HepG2 (cell line): Measurements from ENCODE around the gene RAI2. TPM values are rescaled to one million over a fixed set of nuclear protein-coding genes. Genes with fewer than 3 reads are reported as not detected.

Experiments
- ATAC-seq: fragments of 200-7000 bp; cut with Tn5 transposase; 3 replicates; pipeline ENCODE4 v1.9.1; 2020; ENCODE audit warnings: mild to moderate bottlenecking, moderate library complexity
- BruUV-seq: library from RNA; stranded (reverse); fragments of 400-500 nt; replicated peaks from 2 replicates; lab custom pipeline; 2021; lab: Mats Ljungman, UMichigan
- CTCF ChIA-PET: fragments of 300-600 bp; formaldehyde crosslinking; extraction: SDS; loops from one replicate; lab custom pipeline; 2021; ENCODE audit warnings: low total read pairs, inconsistent platforms, low intra/inter-chr PET ratio; lab: Yijun Ruan, JAX
- POLR2A ChIA-PET: fragments of 350-600 bp; sonication (Branson Sonifier 250); formaldehyde crosslinking; loops from one replicate; lab custom pipeline; 2020; ENCODE audit warnings: antibody characterized with exemption, inconsistent platforms; lab: Yijun Ruan, JAX
- DNase-seq: peaks from one replicate; pipeline ENCODE4 v3.0.0-alpha.2; 2015; ENCODE audit warnings: low spot score
- FAIRE-seq: peaks from 3 replicates; lab custom pipeline; 2011; peaks lifted over from hg19 to GRCh38; lab: Jason Lieb, UNC
- H2AFZ ChIP-seq: one replicate; pipeline ENCODE4 v1.6.1; 2011; ENCODE audit warnings: low read length, inconsistent platforms
- H3K27ac ChIP-seq: fragments of 300-600 bp; 3 replicates; pipeline ENCODE4 v1.8.0; 2011; ENCODE audit warnings: mixed run types, mild to moderate bottlenecking, mixed read lengths, low read length, inconsistent platforms; ENCODE audit not compliant: insufficient read depth; ENCODE audit errors: extremely low read length
- H3K27me3 ChIP-seq, 2 experiments: fragments of 200-600 bp in 1 of 2; 2 replicates in 1 of 2; 3 replicates in 1 of 2; pipeline versions ENCODE4 v1.6.0 to v1.8.0; 2011; ENCODE audit warnings: low read length in 2 of 2, mild to moderate bottlenecking in 2 of 2, moderate library complexity in 2 of 2, inconsistent platforms in 1 of 2; ENCODE audit not compliant: insufficient read depth in 2 of 2, control insufficient read depth in 1 of 2
- H3K36me3 ChIP-seq, 2 experiments: fragments of 200-600 bp in 1 of 2; replicated peaks in 1 of 2; 2 replicates in 1 of 2; 3 replicates in 1 of 2; pipeline versions ENCODE4 v1.5.1 to v1.8.0; 2011; ENCODE audit warnings: low read length in 2 of 2, inconsistent platforms in 1 of 2; ENCODE audit not compliant: insufficient read depth in 2 of 2, control insufficient read depth in 1 of 2
- H3K4me1 ChIP-seq: 2 replicates; pipeline ENCODE4 v1.5.1; 2012; ENCODE audit warnings: low read length, inconsistent platforms; ENCODE audit not compliant: insufficient read depth
- H3K4me2 ChIP-seq: 2 replicates; pipeline ENCODE4 v1.6.0; 2011; ENCODE audit warnings: low read depth, low read length, inconsistent platforms
- H3K4me3 ChIP-seq, 3 experiments: fragments of 200-600 bp in 1 of 3; sonication (generic), shearing (Covaris generic) in 1 of 3; replicated peaks in 1 of 3; 2 replicates each; pipeline ENCODE4 v1.5.1; 2011 to 2016; ENCODE audit warnings: low read length in 3 of 3, inconsistent platforms in 2 of 3, low read depth in 2 of 3, mild to moderate bottlenecking in 2 of 3, control low read depth in 1 of 3, mixed read lengths in 1 of 3; ENCODE audit not compliant: insufficient read depth in 1 of 3
- H3K79me2 ChIP-seq: one replicate; pipeline ENCODE4 v1.6.1; 2011; ENCODE audit warnings: low read length, inconsistent platforms; ENCODE audit not compliant: insufficient read depth
- H3K9ac ChIP-seq: 2 replicates; pipeline ENCODE4 v1.6.0; 2011; ENCODE audit warnings: mild to moderate bottlenecking, low read depth, low read length, inconsistent platforms; ENCODE audit not compliant: insufficient read depth
- H3K9me3 ChIP-seq: 2 replicates; pipeline ENCODE4 v1.5.1; 2012; ENCODE audit warnings: mild to moderate bottlenecking, low read length
- H4K20me1 ChIP-seq: 2 replicates; pipeline ENCODE4 v1.6.0; 2011; ENCODE audit warnings: inconsistent platforms, mild to moderate bottlenecking, low read length, moderate library complexity; ENCODE audit not compliant: insufficient read depth
- ATRX ChIP-seq: sonication (generic); formaldehyde crosslinking; IDR thresholded peaks from 2 replicates; pipeline ENCODE4 v1.4.0; 2020; ENCODE audit warnings: missing genetic modification reagents, borderline replicate concordance
- CBX2 ChIP-seq, 2 experiments: fragments of 200-600 bp in 1 of 2; sonication (generic); formaldehyde crosslinking in 1 of 2; IDR thresholded peaks; 2 replicates each; pipeline versions ENCODE4 v1.7.0 to v1.8.1; 2018 to 2022; ENCODE audit warnings: low read depth in 2 of 2, low read length in 1 of 2, mild to moderate bottlenecking in 1 of 2, missing genetic modification reagents in 1 of 2
- CEBPB ChIP-seq: IDR thresholded peaks from 2 replicates; pipeline ENCODE4 v1.6.1; 2011; ENCODE audit warnings: low read depth, low read length, improper control_type of control experiment, borderline replicate concordance
- RARG ChIP-seq: sonication (generic); formaldehyde crosslinking; IDR thresholded peaks from 2 replicates; pipeline ENCODE4 v1.4.0; 2020; ENCODE audit warnings: low read depth, mild to moderate bottlenecking, missing genetic modification reagents
- RFX3 ChIP-seq: IDR thresholded peaks from 2 replicates; pipeline ENCODE4 v1.6.1; 2016; ENCODE audit warnings: missing biosample characterization, missing genetic modification reagents
- ZBTB7A ChIP-seq: sonication (generic); formaldehyde crosslinking; IDR thresholded peaks from 2 replicates; pipeline ENCODE4 v1.8.0; 2022; ENCODE audit warnings: mild to moderate bottlenecking, missing genetic modification reagents
- ZFP36 ChIP-seq: fragments of 150-350 bp; IDR thresholded peaks from 2 replicates; pipeline ENCODE4 v1.6.1; 2018; ENCODE audit warnings: borderline replicate concordance, low read length, low read depth; ENCODE audit not compliant: partially characterized antibody
- ZNF253 ChIP-seq: sonication (generic); formaldehyde crosslinking; IDR thresholded peaks from 2 replicates; pipeline ENCODE4 v1.8.0; 2022; ENCODE audit warnings: mild to moderate bottlenecking, missing genetic modification reagents, borderline replicate concordance
- WGBS: methylation state at CpG from one replicate; pipeline ENCODE4 v1.1.6; 2017; ENCODE audit warnings: low lambda C conversion rate; 5-methylcytosine and 5-hydroxymethylcytosine counted together
- in situ Hi-C: cut with HindIII; loops from 2 replicates; pipeline ENCODE4 v1.10.0; 2017; ENCODE audit warnings: low pct_unique_long_range_greater_than_20kb; ENCODE audit not compliant: extremely low pct_ligation_motif_present
- intact Hi-C: fragments of 100-400 bp; cut with micrococcal nuclease; formaldehyde crosslinking; loops from one replicate; pipeline ENCODE4 v1.10.0; 2022; ENCODE audit not compliant: unreplicated experiment
- polyA plus RNA-seq, 8 experiments: library from polyadenylated mRNA; depleted of rRNA in 3 of 8; stranded (reverse) in 7 of 8; unstranded in 1 of 8; fragments of >200 nt; fragmentation: Illumina TruSeq in 4 of 8; extraction: Trizol in 4 of 8; gene quantifications; 2 replicates each; pipeline versions ENCODE4 v1.2.1 to v1.2.3, GENCODE V29; 2011 to 2016; ENCODE audit warnings: low read depth in 4 of 8, missing spikeins in 1 of 8, mixed read lengths in 1 of 8; ENCODE audit not compliant: insufficient read depth in 1 of 8
- total RNA-seq, 5 experiments: library from RNA; depleted of rRNA; stranded (reverse); fragments of >200 nt; fragmentation: Illumina TruSeq; extraction: Trizol; gene quantifications; 2 replicates each; pipeline ENCODE4 v1.2.3, GENCODE V29; 2016; ENCODE audit warnings: low read depth in 1 of 5
- TF ChIP-seq, protein P1 (sequence below): sonication (generic); formaldehyde crosslinking; IDR thresholded peaks from 2 replicates; pipeline ENCODE4 v1.4.0; 2020; ENCODE audit warnings: missing genetic modification reagents, borderline replicate concordance
- TF ChIP-seq, protein P2 (sequence below): sonication (generic); formaldehyde crosslinking; IDR thresholded peaks from 2 replicates; pipeline ENCODE4 v1.4.0; 2020; ENCODE audit warnings: missing genetic modification reagents
- TF ChIP-seq, protein P3 (sequence below): sonication (generic); formaldehyde crosslinking; IDR thresholded peaks from 2 replicates; pipeline ENCODE4 v1.4.0; 2020; ENCODE audit warnings: mild to moderate bottlenecking, missing genetic modification reagents

RAI2 gene
- total and polyA plus RNA-seq, 2 of the 13 experiments (the other 11 are each of a cell fraction or from before 2014, with no cell fraction given), result not detected

DNA sequence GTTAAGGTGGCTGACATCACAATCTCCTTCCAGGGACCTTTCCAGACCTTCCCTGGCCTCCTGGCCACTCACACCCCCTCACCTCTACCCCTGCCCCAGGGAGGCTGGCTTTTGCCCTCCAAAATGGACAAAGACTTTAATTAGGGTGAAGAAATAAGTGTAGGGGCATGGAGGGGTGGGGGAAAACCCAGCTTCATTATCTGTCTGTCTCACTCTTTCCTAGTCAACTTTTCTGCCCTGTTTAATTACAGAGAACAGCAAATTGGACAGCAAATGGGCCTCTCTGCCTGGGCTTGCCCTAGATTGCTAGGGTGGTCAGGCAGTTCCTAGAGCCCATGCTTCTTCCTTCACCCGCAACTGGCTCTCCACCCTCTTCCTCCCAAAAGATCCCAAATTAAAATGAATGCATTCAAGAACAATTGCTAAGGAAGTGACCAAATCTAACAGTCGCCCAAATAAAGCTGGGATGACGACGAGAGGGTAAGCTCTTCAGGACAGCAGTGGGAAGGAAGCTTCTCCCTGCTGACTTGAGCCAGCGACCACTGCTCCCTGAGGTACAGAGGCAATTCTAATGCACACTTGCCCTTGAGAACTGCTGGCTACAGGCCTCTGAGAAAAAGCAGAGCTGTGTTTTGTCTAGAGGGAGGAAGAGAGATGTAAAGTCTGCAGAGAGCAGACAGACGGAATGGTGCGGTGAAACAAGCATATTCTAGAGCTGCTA, 12.4 kb downstream of the RAI2 start:
- no peak overlapping the region for H2AFZ ChIP-seq
- no peaks in the 10 kb centered on the region for H3K36me3 ChIP-seq
- FAIRE-seq, result no peak
- no peaks in the 10 kb centered on the region for H4K20me1 ChIP-seq
- no peak overlapping the region for H3K27ac ChIP-seq
- H3K27me3 ChIP-seq, result 0 out of 5 replicates have a peak, but pooled peaks cover 0 to 5% of the 10 kb centered on the region in 2 experiments
- H3K4me1 ChIP-seq, result no peaks in the 10 kb centered on the region
- ChIA-PET CTCF (no interaction called here), POLR2A (no interaction called here)
- no peaks in the 10 kb centered on the region for H3K79me2 ChIP-seq
- H3K4me3 ChIP-seq, result no peak overlapping the region
- in situ Hi-C loops (no loop called here), intact Hi-C loops (no loop called here)
- DNase-seq, result no peak
- H3K9me3 ChIP-seq, result no peaks in the 10 kb centered on the region
- 15% methylated on average over 6 of the region's 7 CpGs for WGBS
- no peak overlapping the region for H3K4me2 ChIP-seq
- H3K9ac ChIP-seq, result no peak overlapping the region
- no TSS peak for BruUV-seq
- ATAC-seq, result no peak
- no peak for TF ChIP-seq ATRX (CRISPR knock-in tag)
- TF ChIP-seq CEBPB, result no peak
- no peak for TF ChIP-seq CBX2 (IDR thresholded peaks at IDR 0.05; ENCODE audit: low read depth, low read length)
- no peak for TF ChIP-seq CBX2 (CRISPR knock-in tag; IDR thresholded peaks at IDR 0.05; ENCODE audit: low read depth)
- TF ChIP-seq, protein P1, sequence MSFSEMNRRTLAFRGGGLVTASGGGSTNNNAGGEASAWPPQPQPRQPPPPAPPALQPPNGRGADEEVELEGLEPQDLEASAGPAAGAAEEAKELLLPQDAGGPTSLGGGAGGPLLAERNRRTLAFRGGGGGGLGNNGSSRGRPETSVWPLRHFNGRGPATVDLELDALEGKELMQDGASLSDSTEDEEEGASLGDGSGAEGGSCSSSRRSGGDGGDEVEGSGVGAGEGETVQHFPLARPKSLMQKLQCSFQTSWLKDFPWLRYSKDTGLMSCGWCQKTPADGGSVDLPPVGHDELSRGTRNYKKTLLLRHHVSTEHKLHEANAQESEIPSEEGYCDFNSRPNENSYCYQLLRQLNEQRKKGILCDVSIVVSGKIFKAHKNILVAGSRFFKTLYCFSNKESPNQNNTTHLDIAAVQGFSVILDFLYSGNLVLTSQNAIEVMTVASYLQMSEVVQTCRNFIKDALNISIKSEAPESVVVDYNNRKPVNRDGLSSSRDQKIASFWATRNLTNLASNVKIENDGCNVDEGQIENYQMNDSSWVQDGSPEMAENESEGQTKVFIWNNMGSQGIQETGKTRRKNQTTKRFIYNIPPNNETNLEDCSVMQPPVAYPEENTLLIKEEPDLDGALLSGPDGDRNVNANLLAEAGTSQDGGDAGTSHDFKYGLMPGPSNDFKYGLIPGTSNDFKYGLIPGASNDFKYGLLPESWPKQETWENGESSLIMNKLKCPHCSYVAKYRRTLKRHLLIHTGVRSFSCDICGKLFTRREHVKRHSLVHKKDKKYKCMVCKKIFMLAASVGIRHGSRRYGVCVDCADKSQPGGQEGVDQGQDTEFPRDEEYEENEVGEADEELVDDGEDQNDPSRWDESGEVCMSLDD, result no peak
- no peak for TF ChIP-seq RFX3 (CRISPR knock-in tag)
- TF ChIP-seq, protein P2, sequence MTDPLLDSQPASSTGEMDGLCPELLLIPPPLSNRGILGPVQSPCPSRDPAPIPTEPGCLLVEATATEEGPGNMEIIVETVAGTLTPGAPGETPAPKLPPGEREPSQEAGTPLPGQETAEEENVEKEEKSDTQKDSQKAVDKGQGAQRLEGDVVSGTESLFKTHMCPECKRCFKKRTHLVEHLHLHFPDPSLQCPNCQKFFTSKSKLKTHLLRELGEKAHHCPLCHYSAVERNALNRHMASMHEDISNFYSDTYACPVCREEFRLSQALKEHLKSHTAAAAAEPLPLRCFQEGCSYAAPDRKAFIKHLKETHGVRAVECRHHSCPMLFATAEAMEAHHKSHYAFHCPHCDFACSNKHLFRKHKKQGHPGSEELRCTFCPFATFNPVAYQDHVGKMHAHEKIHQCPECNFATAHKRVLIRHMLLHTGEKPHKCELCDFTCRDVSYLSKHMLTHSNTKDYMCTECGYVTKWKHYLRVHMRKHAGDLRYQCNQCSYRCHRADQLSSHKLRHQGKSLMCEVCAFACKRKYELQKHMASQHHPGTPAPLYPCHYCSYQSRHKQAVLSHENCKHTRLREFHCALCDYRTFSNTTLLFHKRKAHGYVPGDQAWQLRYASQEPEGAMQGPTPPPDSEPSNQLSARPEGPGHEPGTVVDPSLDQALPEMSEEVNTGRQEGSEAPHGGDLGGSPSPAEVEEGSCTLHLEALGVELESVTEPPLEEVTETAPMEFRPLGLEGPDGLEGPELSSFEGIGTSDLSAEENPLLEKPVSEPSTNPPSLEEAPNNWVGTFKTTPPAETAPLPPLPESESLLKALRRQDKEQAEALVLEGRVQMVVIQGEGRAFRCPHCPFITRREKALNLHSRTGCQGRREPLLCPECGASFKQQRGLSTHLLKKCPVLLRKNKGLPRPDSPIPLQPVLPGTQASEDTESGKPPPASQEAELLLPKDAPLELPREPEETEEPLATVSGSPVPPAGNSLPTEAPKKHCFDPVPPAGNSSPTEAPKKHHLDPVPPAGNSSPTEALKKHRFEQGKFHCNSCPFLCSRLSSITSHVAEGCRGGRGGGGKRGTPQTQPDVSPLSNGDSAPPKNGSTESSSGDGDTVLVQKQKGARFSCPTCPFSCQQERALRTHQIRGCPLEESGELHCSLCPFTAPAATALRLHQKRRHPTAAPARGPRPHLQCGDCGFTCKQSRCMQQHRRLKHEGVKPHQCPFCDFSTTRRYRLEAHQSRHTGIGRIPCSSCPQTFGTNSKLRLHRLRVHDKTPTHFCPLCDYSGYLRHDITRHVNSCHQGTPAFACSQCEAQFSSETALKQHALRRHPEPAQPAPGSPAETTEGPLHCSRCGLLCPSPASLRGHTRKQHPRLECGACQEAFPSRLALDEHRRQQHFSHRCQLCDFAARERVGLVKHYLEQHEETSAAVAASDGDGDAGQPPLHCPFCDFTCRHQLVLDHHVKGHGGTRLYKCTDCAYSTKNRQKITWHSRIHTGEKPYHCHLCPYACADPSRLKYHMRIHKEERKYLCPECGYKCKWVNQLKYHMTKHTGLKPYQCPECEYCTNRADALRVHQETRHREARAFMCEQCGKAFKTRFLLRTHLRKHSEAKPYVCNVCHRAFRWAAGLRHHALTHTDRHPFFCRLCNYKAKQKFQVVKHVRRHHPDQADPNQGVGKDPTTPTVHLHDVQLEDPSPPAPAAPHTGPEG, result no peak
- no peak for TF ChIP-seq ZNF253
- TF ChIP-seq, protein P3, sequence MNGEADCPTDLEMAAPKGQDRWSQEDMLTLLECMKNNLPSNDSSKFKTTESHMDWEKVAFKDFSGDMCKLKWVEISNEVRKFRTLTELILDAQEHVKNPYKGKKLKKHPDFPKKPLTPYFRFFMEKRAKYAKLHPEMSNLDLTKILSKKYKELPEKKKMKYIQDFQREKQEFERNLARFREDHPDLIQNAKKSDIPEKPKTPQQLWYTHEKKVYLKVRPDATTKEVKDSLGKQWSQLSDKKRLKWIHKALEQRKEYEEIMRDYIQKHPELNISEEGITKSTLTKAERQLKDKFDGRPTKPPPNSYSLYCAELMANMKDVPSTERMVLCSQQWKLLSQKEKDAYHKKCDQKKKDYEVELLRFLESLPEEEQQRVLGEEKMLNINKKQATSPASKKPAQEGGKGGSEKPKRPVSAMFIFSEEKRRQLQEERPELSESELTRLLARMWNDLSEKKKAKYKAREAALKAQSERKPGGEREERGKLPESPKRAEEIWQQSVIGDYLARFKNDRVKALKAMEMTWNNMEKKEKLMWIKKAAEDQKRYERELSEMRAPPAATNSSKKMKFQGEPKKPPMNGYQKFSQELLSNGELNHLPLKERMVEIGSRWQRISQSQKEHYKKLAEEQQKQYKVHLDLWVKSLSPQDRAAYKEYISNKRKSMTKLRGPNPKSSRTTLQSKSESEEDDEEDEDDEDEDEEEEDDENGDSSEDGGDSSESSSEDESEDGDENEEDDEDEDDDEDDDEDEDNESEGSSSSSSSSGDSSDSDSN (CRISPR knock-in tag), result no peak
- no peak for TF ChIP-seq ZBTB7A (CRISPR knock-in tag)
- TF ChIP-seq RARG (CRISPR knock-in tag), result no peak
- TF ChIP-seq ZFP36, result no peak
